T47D (cell line): ENCODE results near the gene RGPD5.
"Not testable (repeated sequence)": the region's sequence is repeated elsewhere in the genome, so short reads cannot be mapped to it uniquely, and the experiment has no call there.

Experiments used
- DNase-seq, 2 experiments: peaks; one replicate each; pipeline versions ENCODE4 v3.0.0 to v3.0.0-alpha.2; 2011 to 2012; ENCODE audit warnings: low read depth in 1 of 2, low spot score in 1 of 2
- in situ Hi-C: cut with HindIII; loops from 2 replicates; pipeline ENCODE4 v1.10.0; 2016; ENCODE audit warnings: low sequenced_read_pairs, low pct_unique_long_range_greater_than_20kb

The RGPD5 gene

DNA sequence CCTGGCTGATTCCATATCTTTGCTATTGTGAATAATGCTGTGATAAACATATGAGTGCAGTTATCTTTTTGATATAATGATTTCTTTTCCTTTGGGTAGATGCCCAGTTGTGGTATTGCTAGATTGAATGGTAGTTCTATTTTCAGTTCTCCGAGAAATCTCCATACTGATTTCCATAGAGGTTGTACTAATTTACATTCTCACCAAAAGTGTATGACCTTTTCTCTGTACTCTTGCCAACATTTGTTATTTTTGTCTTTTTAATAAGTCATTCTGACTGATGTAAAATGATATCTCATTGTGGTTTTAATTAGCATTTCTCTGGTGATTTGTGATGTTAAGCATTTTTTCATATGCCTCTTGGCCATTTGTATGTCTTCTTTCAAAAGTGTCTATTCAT, 88.0 kb downstream of the RGPD5 start:
- in situ Hi-C loops, DNase-seq: not testable (repeated sequence)

DNA sequence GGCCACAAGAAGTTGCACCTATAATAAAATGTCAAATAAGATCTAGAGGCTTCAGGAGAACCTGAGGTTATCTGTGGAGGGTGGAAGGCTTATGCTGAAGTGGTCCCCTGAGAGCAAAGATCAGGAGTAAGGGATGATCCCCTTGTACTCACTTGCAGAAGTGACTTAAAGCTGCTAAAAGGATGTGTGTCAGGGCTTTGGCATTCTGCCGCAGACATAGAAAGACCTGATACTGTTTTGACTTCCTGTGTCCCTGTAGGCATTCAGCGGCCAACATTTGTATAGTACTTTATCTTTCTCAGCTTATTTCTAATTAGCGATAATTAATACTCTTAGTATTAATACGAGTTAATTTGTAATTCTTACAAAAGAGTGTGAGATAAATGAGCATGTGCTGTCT, 94.3 kb downstream of the RGPD5 start:
- in situ Hi-C loops, result not testable (repeated sequence)

DNA sequence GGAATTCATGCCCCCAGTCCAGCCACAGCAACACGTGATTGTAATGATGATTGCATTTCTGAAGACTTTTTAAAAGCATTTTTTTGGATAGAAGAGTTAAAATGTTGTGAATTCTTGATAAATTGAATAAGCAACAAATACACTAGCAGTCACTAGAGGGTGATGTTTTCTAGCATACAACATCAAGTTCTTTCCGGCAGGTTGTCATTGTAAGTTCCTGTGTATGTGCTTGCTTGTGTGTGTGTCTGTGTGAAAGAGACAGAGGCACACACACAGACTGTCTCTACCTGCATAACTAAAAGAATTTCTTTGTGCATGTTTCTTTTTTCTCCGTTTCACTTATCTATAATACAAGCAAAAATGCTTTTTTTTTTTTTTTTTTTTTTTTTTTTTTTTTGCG, 95.8 kb downstream of the RGPD5 start:
- in situ Hi-C loops, DNase-seq: not testable (repeated sequence)

More for the DNA sequence above, 94.3 kb downstream of the RGPD5 start:
- not testable (repeated sequence) for DNase-seq

DNA sequence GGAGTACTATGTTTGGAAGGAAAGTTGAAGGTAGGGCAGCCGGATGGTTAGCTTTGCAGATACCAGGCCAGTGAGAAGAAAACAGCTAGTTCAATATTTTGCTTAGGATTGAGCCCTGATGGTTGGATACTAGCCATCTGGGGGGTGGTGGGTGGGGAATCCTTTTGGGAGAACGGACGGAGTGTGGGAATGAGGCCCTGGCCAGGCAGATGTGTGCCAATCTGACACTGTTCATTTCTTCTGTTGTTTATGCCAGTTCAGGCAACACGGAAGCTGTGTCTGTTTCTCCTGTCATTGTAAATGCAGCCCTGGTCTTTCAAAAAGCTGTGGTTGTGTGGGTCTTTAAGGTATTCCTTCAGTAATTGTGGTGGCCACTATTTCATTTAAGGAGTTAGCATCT, 96.9 kb downstream of the RGPD5 start:
- in situ Hi-C loops, DNase-seq: not testable (repeated sequence)

DNA sequence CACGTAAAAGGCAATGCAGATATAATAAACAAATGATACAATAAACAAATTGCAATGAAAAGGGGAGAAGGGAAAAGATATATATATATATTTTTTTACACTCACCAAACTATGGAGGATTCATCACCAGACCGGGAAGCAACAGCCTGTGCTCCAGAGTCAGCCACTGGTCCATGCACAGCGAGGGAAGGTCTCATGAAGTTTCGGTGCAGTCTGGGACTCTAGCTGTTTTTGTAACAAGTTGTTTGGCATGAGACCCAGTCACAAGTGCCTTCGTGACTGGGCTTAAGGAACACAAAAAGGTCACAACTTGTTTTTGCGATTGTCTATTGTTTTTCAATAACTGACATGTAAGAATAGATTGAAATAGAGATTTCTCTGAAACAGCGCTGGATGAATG, 99.6 kb downstream of the RGPD5 start:
- in situ Hi-C loops, DNase-seq: not testable (repeated sequence)

DNA sequence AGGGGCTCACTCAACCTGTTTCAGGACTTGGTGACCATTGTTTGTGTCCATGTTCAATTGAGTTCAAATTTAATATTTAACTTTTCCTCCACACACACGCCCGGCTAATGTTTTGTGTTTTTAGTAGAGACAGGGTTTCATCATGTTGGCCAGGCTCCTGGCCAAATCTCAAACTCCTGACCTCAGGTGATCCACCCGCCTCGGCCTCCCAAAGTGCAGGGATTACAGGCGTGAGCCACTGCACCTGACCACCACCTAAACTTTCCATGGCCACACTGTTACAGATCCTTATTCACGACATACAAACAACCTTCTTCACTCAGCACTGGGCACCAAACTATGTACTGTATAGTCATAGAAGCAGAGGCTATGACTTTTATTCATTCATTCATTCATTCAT, 100.0 kb downstream of the RGPD5 start:
- in situ Hi-C loops, DNase-seq: not testable (repeated sequence)

DNA sequence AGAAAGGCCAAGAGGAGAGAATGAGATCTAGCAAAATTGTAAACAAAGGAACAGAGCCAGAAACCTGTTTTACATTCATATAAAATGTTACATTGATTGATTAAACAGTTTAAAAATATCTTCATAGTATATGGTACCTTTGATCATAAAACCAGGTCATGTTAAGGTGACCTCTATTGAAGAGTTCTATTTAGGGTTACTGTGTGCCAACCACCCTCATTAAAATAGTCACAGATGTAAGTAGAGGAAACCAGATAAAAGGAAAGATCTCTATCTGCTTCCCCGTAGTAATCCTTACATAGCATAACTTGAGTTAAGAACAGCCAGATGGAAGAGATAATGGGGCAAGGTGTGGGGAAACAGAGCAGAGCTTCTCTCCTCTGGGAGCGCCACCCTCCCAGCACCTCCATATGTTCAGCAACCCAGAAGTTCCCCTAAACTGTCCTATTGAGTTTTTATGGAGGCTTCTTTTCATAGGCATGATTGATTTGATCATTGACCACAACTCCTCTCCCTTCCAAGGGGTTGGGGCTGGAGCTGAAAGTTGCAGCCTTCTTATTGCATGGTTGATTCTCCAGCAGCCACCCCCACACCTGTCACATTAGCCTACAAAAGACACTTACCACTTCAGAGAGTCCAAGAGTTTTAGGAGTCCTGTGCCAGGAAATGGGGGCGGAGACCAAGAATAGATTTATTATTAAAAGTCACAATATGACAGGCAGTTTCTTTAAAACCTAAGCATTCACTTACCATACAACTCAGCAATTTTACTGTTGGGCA, 101.2 kb downstream of the RGPD5 start:
- in situ Hi-C loops, DNase-seq: not testable (repeated sequence)

DNA sequence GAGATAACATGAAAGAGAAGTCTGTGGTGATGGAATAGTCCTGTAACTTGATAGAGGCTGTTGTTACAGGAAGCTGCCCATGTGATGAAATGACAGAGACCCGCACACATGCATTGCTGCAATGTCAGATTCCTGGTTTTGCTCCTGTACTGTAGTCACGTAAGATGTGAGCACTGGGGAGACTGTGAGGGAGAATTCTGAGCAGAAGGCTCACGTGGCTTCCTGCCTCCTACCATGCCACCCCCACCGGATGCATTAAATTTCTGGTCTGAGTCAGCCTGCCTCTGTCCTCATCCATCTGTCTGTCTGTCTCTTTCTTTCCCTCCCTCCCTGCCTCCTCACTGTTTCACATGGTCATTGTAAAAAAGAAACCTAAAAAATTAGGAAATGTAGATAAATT, 102.1 kb downstream of the RGPD5 start:
- in situ Hi-C loops, DNase-seq: not testable (repeated sequence)

DNA sequence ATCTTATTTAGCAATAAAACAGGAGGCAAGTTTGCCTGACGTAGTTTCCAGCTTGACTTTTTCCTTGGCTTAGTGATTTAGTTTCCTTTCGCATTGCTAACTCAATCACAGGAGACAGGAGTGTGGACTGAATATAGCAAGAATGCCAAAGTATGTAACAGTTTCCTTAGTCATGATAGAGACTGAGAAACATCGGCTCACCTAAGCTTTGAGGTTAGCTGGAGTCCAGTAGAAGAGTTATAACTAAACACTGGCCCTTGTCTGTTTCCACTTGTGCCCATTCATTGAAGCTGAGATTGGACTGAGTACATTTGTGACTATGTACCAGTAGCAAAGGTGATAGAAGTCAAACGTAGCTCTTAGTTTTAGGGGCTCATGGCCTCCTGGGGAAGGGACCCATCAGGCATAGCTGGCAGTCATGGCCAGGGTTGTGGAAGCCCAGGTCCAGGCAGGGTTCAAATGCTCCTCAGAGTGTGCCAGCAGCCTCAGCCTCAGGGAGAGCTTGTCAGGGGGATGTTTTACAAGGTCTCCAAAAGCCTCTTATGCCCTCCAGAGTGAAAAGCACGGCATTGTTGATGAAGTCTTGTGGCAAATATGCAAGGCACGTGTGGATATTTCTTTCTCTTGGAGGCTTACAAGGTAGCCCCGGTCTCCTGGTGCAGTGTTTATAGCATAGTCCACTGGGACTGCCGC, 103.8 kb downstream of the RGPD5 start:
- in situ Hi-C loops, DNase-seq: not testable (repeated sequence)

DNA sequence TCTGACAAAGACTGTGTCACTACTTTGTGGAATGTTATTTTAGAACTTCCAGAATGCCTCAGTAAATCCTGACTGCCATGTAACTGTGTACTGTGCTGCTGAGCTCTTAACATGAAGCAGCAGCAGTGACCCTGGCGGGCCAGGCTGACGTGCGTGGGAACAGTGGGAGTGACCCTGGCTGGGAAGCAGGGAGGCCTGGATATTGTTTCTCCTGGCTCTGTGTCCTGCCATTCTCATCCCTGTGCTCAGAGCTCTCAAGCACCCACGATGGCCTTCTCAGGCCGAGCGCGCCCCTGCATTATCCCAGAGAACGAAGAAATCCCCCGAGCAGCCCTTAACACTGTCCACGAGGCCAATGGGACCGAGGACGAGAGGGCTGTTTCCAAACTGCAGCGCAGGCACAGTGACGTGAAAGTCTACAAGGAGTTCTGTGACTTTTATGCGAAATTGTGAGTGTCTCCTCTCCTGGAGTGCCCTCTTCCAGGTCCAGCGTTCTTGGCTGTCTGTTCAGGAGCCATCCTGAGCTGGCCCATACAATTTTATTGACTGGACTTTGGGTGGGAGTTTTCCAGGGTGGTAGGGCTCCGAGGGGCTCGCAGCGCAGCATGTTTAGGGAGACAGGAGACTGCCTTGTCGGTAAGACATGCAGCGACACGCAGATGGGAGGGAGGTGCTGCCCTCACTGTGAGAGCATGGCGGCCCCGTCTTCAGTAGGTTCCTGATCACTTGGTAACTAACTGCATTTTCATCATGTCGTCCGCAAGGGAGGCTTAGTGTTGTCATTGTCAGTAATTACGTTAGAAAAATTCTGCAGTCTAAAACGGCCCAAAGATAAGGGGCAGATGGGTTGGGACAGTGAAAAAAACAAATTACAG, 104.6 kb downstream of the RGPD5 start, which contains the start of gene LIMS3:
LIMS3 (plus strand) TSS at position 227 of the 875 bp plus-strand sequence; CDS start at position 268, 41 bp downstream.
- in situ Hi-C loops, DNase-seq: not testable (repeated sequence)

DNA sequence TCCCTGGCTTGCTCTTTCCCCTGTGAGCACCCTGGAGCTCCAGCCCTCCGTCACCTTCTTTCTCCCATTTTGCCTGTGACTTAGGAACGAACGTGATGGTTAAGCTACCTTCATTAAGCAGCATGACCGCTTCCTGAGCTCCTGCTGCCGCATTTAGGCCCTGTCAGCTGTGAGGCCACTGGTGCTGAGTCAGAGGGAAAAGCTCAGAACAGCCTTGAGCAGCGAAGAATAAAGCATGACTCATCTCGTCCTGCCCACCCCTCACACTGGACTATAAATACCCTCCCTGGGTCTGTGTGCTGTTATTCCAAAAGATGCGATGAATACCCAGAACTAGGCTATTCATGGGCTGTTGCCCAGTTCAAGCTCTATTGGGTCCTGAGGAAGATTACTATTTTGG, 111.7 kb downstream of the RGPD5 start:
- in situ Hi-C loops, DNase-seq: not testable (repeated sequence)
